ENCODE measurements around the gene NBPF1.
"Not testable (repeated sequence)": the region's sequence is repeated elsewhere in the genome, so short reads cannot be mapped to it uniquely, and the experiment has no call there.

DNA sequence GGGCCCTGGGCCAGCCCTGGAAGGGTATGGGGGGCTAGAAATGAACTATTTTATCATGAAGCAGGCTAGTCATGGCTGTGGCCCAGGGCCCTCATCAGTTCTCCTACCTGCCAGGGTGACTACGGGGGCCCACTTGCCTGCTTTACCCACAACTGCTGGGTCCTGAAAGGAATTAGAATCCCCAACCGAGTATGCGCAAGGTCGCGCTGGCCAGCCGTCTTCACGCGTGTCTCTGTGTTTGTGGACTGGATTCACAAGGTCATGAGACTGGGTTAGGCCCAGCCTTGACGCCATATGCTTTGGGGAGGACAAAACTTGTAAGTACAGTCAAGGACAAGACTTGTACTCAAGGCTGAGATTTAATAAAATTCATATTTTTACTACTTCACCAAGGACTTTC, 36.6 kb upstream of the NBPF1 start:
- not testable (repeated sequence) for TF ChIP-seq ZNF696 (CRISPR knock-in tag; conservative IDR thresholded peaks at IDR 0.05); NR4A1 (CRISPR knock-in tag; IDR thresholded peaks at IDR 0.05); NR4A1 (tag; IDR thresholded peaks at IDR 0.05)
